Esophagus muscularis mucosa (tissue), 4 donors: ENCODE data around the gene LRMDA. TPM values are rescaled to one million over a fixed set of nuclear protein-coding genes. Genes with fewer than 3 reads are reported as not detected.

Experiments
- DNase-seq: peaks from one replicate; pipeline ENCODE4 v3.0.0-alpha.2; 2017; ENCODE audit errors: extremely low spot score
- H3K27ac ChIP-seq, 4 donors: fragments of 200-600 bp; sonication (generic); replicated peaks in 1 of 4; 1 replicate in 3 of 4; 2 replicates in 1 of 4; pipeline ENCODE4 v1.5.1; 2016 to 2019; ENCODE audit warnings: mild to moderate bottlenecking in 1 of 4
- H3K27me3 ChIP-seq, 4 donors: fragments of 200-600 bp; sonication (generic); one replicate each; pipeline versions ENCODE4 v1.5.1 to v1.6.0; 2016 to 2019
- H3K36me3 ChIP-seq, 4 donors: fragments of 200-600 bp; sonication (generic); one replicate each; pipeline ENCODE4 v1.5.1; 2016 to 2019
- H3K4me1 ChIP-seq, 4 donors: fragments of 200-600 bp; sonication (generic); one replicate each; pipeline ENCODE4 v1.5.1; 2016 to 2019
- H3K4me3 ChIP-seq, 4 donors: fragments of 200-600 bp; sonication (generic); 1 replicate in 2 of 4; 2 replicates in 2 of 4; pipeline ENCODE4 v1.5.1; 2016 to 2019; ENCODE audit warnings: mild to moderate bottlenecking in 4 of 4, moderate library complexity in 1 of 4
- H3K9me3 ChIP-seq, 4 donors: fragments of 200-600 bp; sonication (generic); 1 replicate in 3 of 4; 2 replicates in 1 of 4; pipeline ENCODE4 v1.5.1; 2016 to 2019
- CTCF ChIP-seq, 3 experiments: fragments of 200-600 bp in 2 of 3; fragments of 450-650 bp in 1 of 3; sonication (generic) in 2 of 3; IDR thresholded peaks; one replicate each; pipeline ENCODE4 v1.5.1; 2017 to 2019; ENCODE audit warnings: antibody characterized with exemption in 3 of 3, mild to moderate bottlenecking in 2 of 3, moderate library complexity in 1 of 3
- EP300 ChIP-seq: sonication (generic); formaldehyde crosslinking; IDR thresholded peaks from one replicate; pipeline ENCODE4 v1.6.1; 2017; ENCODE audit warnings: antibody characterized with exemption
- POLR2A ChIP-seq: fragments of 450-650 bp; IDR thresholded peaks from one replicate; pipeline ENCODE4 v1.6.1; 2017; ENCODE audit warnings: antibody characterized with exemption, moderate library complexity, mild to moderate bottlenecking, low read depth
- POLR2AphosphoS5 ChIP-seq, 2 donors: sonication (generic); formaldehyde crosslinking; IDR thresholded peaks; one replicate each; pipeline ENCODE4 v1.6.1; 2017; ENCODE audit warnings: antibody characterized with exemption in 2 of 2
- WGBS: methylation state at CpG from one replicate; pipeline ENCODE4 v1.1.5; 2018; 5-methylcytosine and 5-hydroxymethylcytosine counted together
- intact Hi-C: fragments of 100-400 bp; cut with DNase I; formaldehyde crosslinking; loops from one replicate; pipeline ENCODE4 v1.15.1; 2023
- total RNA-seq, 4 donors: library from RNA; depleted of rRNA; stranded (reverse); fragments of >200 nt; gene quantifications; one replicate each; pipeline versions ENCODE4 v1.1.0 to v1.2.1, GENCODE V29; 2016

Gene LRMDA
- total RNA-seq, 4 donors from 2014 or later: 14.3 to 34.9 (median 26.5) TPM

GRCh38 chr10:76318211-76318610 lies 886.8 kb downstream of the LRMDA start:
- H3K36me3 ChIP-seq: no peaks in the 10 kb centered on the region
- no peaks in the 10 kb centered on the region for H3K27me3 ChIP-seq
- no peak for DNase-seq
- TF ChIP-seq CTCF (IDR thresholded peaks at IDR 0.05) (no peak), EP300 (no peak), POLR2A (no peak), POLR2AphosphoS5 (IDR thresholded peaks at IDR 0.05) (no peak)
- peaks cover 0 to 11% (median 0%) of the 10 kb centered on the region in 4 donors for H3K9me3 ChIP-seq
- peaks cover 0 to 9% (median 6%) of the 10 kb centered on the region in 4 donors for H3K4me1 ChIP-seq
- WGBS: 56% methylated on average over 2 of the region's 2 CpGs
- H3K27ac ChIP-seq: peak overlapping the region in 1 of 4 donors; percentile 20
- no peak overlapping the region for H3K4me3 ChIP-seq
- intact Hi-C loops: no loop called here

- Histone ChIP-seq H3K36me3 (no peaks in the 10 kb centered on the region), H3K4me3 (no peak overlapping the region), H3K27me3 (no peaks in the 10 kb centered on the region), H3K9me3 (peaks cover 0 to 11% (median 0%) of the 10 kb centered on the region in 4 donors), H3K27ac (no peak overlapping the region), H3K4me1 (peaks cover 0 to 9% (median 6%) of the 10 kb centered on the region in 4 donors)
- intact Hi-C loops: no loop called here
- DNase-seq: no peak
- 97% methylated on average over 4 of the region's 4 CpGs for WGBS
- TF ChIP-seq POLR2AphosphoS5 (IDR thresholded peaks at IDR 0.05) (no peak), CTCF (IDR thresholded peaks at IDR 0.05) (no peak), EP300 (no peak)
Observed at GRCh38 chr10:76319661-76320060, 888.2 kb downstream of the LRMDA start.

GRCh38 chr10:76324283-76324682 lies 892.9 kb downstream of the LRMDA start:
- Histone ChIP-seq H3K9me3 (no peaks in the 10 kb centered on the region), H3K4me1 (no peaks in the 10 kb centered on the region), H3K27ac (no peak overlapping the region), H3K27me3 (no peaks in the 10 kb centered on the region), H3K36me3 (no peaks in the 10 kb centered on the region), H3K4me3 (no peak overlapping the region)
- no peak for TF ChIP-seq POLR2A
- TF ChIP-seq CTCF (IDR thresholded peaks at IDR 0.05): no peak
- TF ChIP-seq POLR2AphosphoS5 (IDR thresholded peaks at IDR 0.05): no peak
- TF ChIP-seq EP300: no peak
- DNase-seq: no peak
- intact Hi-C loops: no loop called here
- WGBS: 76% methylated on average over 2 of the region's 6 CpGs

- Histone ChIP-seq H3K4me3 (no peak overlapping the region), H3K4me1 (peaks cover 0 to 16% (median 12%) of the 10 kb centered on the region in 4 donors), H3K9me3 (no peaks in the 10 kb centered on the region), H3K36me3 (no peaks in the 10 kb centered on the region), H3K27me3 (no peaks in the 10 kb centered on the region), H3K27ac (no peak overlapping the region)
- TF ChIP-seq POLR2AphosphoS5 (IDR thresholded peaks at IDR 0.05) (no peak), POLR2A (no peak), CTCF (IDR thresholded peaks at IDR 0.05) (no peak), EP300 (no peak)
- DNase-seq: no peak
- WGBS: 96% methylated on average over 2 of the region's 2 CpGs
- intact Hi-C loops: no loop called here
Observed at GRCh38 chr10:76327441-76327840, 896.0 kb downstream of the LRMDA start.

GRCh38 chr10:76328348-76328747 lies 896.9 kb downstream of the LRMDA start:
- H3K4me1 ChIP-seq: peaks cover 0 to 19% (median 12%) of the 10 kb centered on the region in 4 donors
- H3K4me3 ChIP-seq: no peak overlapping the region
- no peaks in the 10 kb centered on the region for H3K36me3 ChIP-seq
- no peaks in the 10 kb centered on the region for H3K27me3 ChIP-seq
- WGBS: 96% methylated on average over 2 of the region's 2 CpGs
- intact Hi-C loops: no loop called here
- H3K9me3 ChIP-seq: no peaks in the 10 kb centered on the region
- TF ChIP-seq POLR2AphosphoS5 (IDR thresholded peaks at IDR 0.05) (no peak), POLR2A (no peak), EP300 (no peak), CTCF (IDR thresholded peaks at IDR 0.05) (no peak)
- no peak overlapping the region for H3K27ac ChIP-seq
- no peak for DNase-seq
